ENCODE data around the gene DUSP2.

DNA sequence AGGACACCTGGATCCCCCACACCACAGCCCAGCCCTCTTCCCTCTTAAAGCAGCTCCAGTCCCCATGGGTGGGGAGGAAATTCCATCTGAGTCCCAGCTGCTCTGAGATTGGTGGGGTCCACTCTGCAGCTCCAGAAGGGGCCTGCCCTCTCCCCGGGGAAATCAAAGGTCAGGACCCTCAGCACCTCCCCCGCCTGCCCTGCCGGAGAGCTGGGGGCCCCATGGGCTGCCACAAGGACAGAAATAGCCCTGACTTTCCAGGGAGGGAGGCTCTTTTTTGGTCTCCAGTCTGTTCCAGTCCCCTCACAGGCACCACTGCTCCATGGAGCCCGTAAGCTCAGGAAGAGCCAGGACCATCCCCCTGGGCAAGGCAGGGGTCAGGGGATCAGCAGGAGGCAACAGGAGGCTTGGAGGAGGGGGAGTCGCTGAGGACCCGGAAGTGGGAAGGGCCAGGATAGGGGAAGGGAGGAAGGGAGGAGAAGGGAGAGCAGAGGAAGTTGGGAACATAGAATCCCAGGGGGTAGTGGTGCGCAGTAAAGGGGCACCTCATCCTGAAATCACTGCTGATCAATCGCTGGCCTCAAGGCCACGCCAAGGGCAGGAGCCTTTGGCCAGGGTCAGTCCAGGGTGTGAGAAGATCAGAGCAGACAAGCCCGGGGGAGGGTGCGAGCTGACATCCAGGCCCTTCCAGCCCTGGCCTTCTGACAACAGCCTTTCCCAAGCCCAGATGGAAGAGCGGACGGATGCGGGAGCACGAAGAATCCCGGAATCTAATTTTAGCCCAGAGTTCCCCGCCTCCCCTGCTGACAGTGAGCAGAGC lies 36.5 kb downstream of the DUSP2 start:
- TF ChIP-seq, protein P1, sequence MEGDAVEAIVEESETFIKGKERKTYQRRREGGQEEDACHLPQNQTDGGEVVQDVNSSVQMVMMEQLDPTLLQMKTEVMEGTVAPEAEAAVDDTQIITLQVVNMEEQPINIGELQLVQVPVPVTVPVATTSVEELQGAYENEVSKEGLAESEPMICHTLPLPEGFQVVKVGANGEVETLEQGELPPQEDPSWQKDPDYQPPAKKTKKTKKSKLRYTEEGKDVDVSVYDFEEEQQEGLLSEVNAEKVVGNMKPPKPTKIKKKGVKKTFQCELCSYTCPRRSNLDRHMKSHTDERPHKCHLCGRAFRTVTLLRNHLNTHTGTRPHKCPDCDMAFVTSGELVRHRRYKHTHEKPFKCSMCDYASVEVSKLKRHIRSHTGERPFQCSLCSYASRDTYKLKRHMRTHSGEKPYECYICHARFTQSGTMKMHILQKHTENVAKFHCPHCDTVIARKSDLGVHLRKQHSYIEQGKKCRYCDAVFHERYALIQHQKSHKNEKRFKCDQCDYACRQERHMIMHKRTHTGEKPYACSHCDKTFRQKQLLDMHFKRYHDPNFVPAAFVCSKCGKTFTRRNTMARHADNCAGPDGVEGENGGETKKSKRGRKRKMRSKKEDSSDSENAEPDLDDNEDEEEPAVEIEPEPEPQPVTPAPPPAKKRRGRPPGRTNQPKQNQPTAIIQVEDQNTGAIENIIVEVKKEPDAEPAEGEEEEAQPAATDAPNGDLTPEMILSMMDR (IDR thresholded peaks at IDR 0.05): no peak
- TF ChIP-seq ZFX (IDR thresholded peaks at IDR 0.05; ENCODE audit: borderline replicate concordance): no peak
